Uterus (tissue), 2 donors: ENCODE data around the gene FXR1.

Experiments used
- CTCF ChIP-seq, 4 experiments: fragments of 200-600 bp in 2 of 4; fragments of 450-650 bp in 2 of 4; sonication (generic) in 2 of 4; IDR thresholded peaks; one replicate each; pipeline ENCODE4 v1.5.1; 2016 to 2019; ENCODE audit warnings: antibody characterized with exemption in 4 of 4, mild to moderate bottlenecking in 2 of 4, moderate library complexity in 1 of 4
- POLR2A ChIP-seq, 2 donors: fragments of 450-650 bp; IDR thresholded peaks; one replicate each; pipeline ENCODE4 v1.6.1; 2016; ENCODE audit warnings: antibody characterized with exemption in 2 of 2, mild to moderate bottlenecking in 1 of 2, moderate library complexity in 1 of 2

- TF ChIP-seq CTCF (IDR thresholded peaks at IDR 0.05) (no peak), POLR2A (IDR thresholded peaks at IDR 0.05) (no peak)
Observed at GRCh38 chr3:180882115-180882514, 30.4 kb upstream of the FXR1 start.
